WTC11 (cell line): ENCODE measurements around the gene CHD6. TPM values are rescaled to one million over a fixed set of nuclear protein-coding genes. Genes with fewer than 3 reads are reported as not detected.

ENCODE experiments used
- ATAC-seq: fragments of 200-7000 bp; cut with Tn5 transposase; 2 replicates; pipeline ENCODE4 v1.10.0; 2021; ENCODE audit warnings: mild to moderate bottlenecking, moderate library complexity
- CTCF ChIA-PET: fragments of 300-600 bp; sonication (Branson Sonifier 250); formaldehyde crosslinking; loops from one replicate; lab custom pipeline; 2021; ENCODE audit warnings: antibody characterized with exemption; lab: Charles Lee
- POLR2A ChIA-PET: fragments of 350-600 bp; sonication (Branson Sonifier 250); formaldehyde crosslinking; loops from one replicate; lab custom pipeline; 2021; ENCODE audit warnings: antibody characterized with exemption; lab: Charles Lee
- DNase-seq: peaks from one replicate; pipeline ENCODE4 v3.0.0; 2021; ENCODE audit warnings: low spot score
- H3K27ac Mint-ChIP-seq: 2 replicates; pipeline ENCODE4 v1.8.0; 2021; ENCODE audit warnings: mixed read lengths
- H3K27me3 Mint-ChIP-seq: 2 replicates; pipeline ENCODE4 v1.8.0; 2021; ENCODE audit warnings: low read depth, mild to moderate bottlenecking, moderate library complexity, mixed read lengths
- H3K36me3 Mint-ChIP-seq: 2 replicates; pipeline ENCODE4 v1.8.0; 2021; ENCODE audit warnings: mixed read lengths
- H3K4me1 Mint-ChIP-seq: 2 replicates; pipeline ENCODE4 v1.8.0; 2022; ENCODE audit warnings: mixed read lengths
- H3K4me3 Mint-ChIP-seq: 2 replicates; pipeline ENCODE4 v1.8.0; 2021; ENCODE audit warnings: mild to moderate bottlenecking, moderate library complexity, mixed read lengths
- H3K9me3 Mint-ChIP-seq: 2 replicates; pipeline ENCODE4 v1.8.0; 2021; ENCODE audit warnings: mixed read lengths
- ATF2 ChIP-seq: sonication (generic); formaldehyde crosslinking; IDR thresholded peaks from 2 replicates; pipeline ENCODE4 v1.8.1; 2022; ENCODE audit warnings: low read depth, missing genetic modification reagents, borderline replicate concordance
- E2F1 ChIP-seq: sonication (generic); formaldehyde crosslinking; IDR thresholded peaks from 2 replicates; pipeline ENCODE4 v1.8.0; 2022; ENCODE audit warnings: mild to moderate bottlenecking, missing genetic modification reagents
- ERG ChIP-seq: fragments of 250-450 bp; sonication (Bioruptor Pico); IDR thresholded peaks from 2 replicates; pipeline ENCODE4 v1.8.0; 2021; ENCODE audit warnings: mild to moderate bottlenecking
- GTF2I ChIP-seq: fragments of 250-450 bp; sonication (Bioruptor Pico); conservative IDR thresholded peaks from 2 replicates; pipeline ENCODE4 v1.4.0; 2021; ENCODE audit warnings: mild to moderate bottlenecking
- NR3C1 ChIP-seq: sonication (generic); formaldehyde crosslinking; conservative IDR thresholded peaks from 2 replicates; pipeline ENCODE4 v1.8.1; 2023; ENCODE audit warnings: low read depth, mild to moderate bottlenecking, missing genetic modification reagents
- PRRX2 ChIP-seq: fragments of 250-450 bp; sonication (Bioruptor Pico); IDR thresholded peaks from 2 replicates; pipeline ENCODE4 v1.8.0; 2021; ENCODE audit warnings: mild to moderate bottlenecking
- ZBTB43 ChIP-seq: sonication (generic); formaldehyde crosslinking; IDR thresholded peaks from 2 replicates; pipeline ENCODE4 v1.8.1; 2023; ENCODE audit warnings: mild to moderate bottlenecking, missing genetic modification reagents
- ZNF219 ChIP-seq: sonication (generic); formaldehyde crosslinking; IDR thresholded peaks from 2 replicates; pipeline ENCODE4 v1.8.0; 2023; ENCODE audit warnings: missing genetic modification reagents, mild to moderate bottlenecking, borderline replicate concordance
- ZNF263 ChIP-seq: sonication (generic); formaldehyde crosslinking; IDR thresholded peaks from 2 replicates; pipeline ENCODE4 v1.8.1; 2022; ENCODE audit warnings: low read depth, mild to moderate bottlenecking, moderate library complexity, missing genetic modification reagents
- total RNA-seq: library from RNA; stranded (reverse); gene quantifications from 3 replicates; pipeline ENCODE4 v1.2.3, GENCODE V29; 2021
- TF ChIP-seq, protein P1 (sequence below): sonication (generic); formaldehyde crosslinking; IDR thresholded peaks from 2 replicates; pipeline ENCODE4 v1.8.1; 2022; ENCODE audit warnings: low read depth, mild to moderate bottlenecking, moderate library complexity, missing genetic modification reagents, borderline replicate concordance
- TF ChIP-seq, protein P2 (sequence below): sonication (generic); formaldehyde crosslinking; IDR thresholded peaks from 2 replicates; pipeline ENCODE4 v1.8.0; 2023; ENCODE audit warnings: missing genetic modification reagents
- TF ChIP-seq, protein P3 (sequence below): sonication (generic); formaldehyde crosslinking; IDR thresholded peaks from 2 replicates; pipeline ENCODE4 v1.8.1; 2022; ENCODE audit warnings: mild to moderate bottlenecking, moderate library complexity, missing genetic modification reagents

Gene CHD6
- total RNA-seq, 1 experiment from 2014 or later: 52.1 TPM

DNA sequence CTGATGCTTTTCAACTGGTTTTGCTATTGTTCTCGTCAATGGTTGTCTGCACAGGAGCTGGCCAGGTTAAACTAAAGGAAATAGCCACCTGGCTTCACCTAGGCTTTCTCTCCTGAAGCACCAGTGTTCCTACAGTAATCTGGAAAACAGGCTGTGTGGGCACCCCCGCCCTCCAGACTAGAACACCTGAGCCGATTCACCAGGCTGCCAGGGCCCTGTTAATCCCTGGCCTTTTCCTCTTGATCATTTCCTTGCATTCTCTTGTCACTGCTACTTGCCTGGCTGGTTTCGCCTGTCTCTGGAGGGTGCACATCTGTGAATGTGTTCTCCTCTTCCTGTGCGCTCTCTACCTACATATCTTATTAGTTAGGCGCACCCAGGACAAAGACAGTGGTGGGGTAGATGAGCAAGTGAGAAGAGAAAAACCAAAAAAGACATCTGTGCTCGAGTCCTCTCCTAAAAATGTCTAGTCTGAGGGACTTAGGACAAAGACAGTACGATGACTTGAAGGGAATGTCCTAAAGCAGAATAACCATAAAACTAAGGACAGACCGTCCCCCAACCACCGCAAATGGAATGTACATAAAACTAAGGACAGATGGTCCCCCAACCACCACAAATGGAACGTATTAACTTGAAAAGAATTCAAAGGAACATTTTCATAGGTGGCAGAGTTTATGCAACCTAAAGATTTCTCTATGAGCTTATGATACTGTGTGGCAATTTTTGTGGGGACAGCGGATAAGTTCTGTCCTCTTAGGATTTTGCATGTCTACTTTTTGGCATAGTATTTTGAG, 205.7 kb downstream of the CHD6 start:
- POLR2A ChIA-PET: no interaction called here
- peaks cover 77% of the 10 kb centered on the region for H3K36me3 Mint-ChIP-seq
- CTCF ChIA-PET: interaction anchor here (1.0 to 1.4 kb wide), 3 partner anchors 14 to 73 kb away, joined by 3 to 5 read pairs (median 3); no protein-coding TSS in a partner anchor

GRCh38 chr20:41411391-41411847, 206.8 kb downstream of the CHD6 start:
- no peak overlapping the region for H3K4me3 Mint-ChIP-seq
- no peak overlapping the region for H3K27ac Mint-ChIP-seq
- no peaks in the 10 kb centered on the region for H3K9me3 Mint-ChIP-seq
- DNase-seq (no peak), ATAC-seq (no peak)
- no peaks in the 10 kb centered on the region for H3K27me3 Mint-ChIP-seq
- H3K4me1 Mint-ChIP-seq: no peaks in the 10 kb centered on the region
- ChIA-PET CTCF (interaction anchor here (0.7 to 2.1 kb wide), 12 partner anchors 9 to 445 kb away, joined by 3 to 6 read pairs (median 4); partner anchors contain the start of gene LPIN3), POLR2A (no interaction called here)
- H3K36me3 Mint-ChIP-seq: peaks cover 74% of the 10 kb centered on the region
- TF ChIP-seq PRRX2 (CRISPR knock-in tag): no peak

More for the DNA sequence above, 205.7 kb downstream of the CHD6 start:
- Mint-ChIP-seq H3K9me3 (no peaks in the 10 kb centered on the region), H3K27ac (no peak overlapping the region; the same call in 1 of the 2 replicates), H3K27me3 (no peaks in the 10 kb centered on the region), H3K4me3 (no peak overlapping the region), H3K4me1 (no peaks in the 10 kb centered on the region)
- no peak for TF ChIP-seq ZNF263 (CRISPR knock-in tag)
- no peak for TF ChIP-seq ATF2 (CRISPR knock-in tag)
- TF ChIP-seq, protein P1, sequence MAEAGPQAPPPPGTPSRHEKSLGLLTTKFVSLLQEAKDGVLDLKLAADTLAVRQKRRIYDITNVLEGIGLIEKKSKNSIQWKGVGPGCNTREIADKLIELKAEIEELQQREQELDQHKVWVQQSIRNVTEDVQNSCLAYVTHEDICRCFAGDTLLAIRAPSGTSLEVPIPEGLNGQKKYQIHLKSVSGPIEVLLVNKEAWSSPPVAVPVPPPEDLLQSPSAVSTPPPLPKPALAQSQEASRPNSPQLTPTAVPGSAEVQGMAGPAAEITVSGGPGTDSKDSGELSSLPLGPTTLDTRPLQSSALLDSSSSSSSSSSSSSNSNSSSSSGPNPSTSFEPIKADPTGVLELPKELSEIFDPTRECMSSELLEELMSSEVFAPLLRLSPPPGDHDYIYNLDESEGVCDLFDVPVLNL (CRISPR knock-in tag): no peak
- TF ChIP-seq ZNF219: no peak
- no peak for TF ChIP-seq GTF2I (CRISPR knock-in tag)
- no peak for TF ChIP-seq ZBTB43 (CRISPR knock-in tag)
- TF ChIP-seq, protein P2, sequence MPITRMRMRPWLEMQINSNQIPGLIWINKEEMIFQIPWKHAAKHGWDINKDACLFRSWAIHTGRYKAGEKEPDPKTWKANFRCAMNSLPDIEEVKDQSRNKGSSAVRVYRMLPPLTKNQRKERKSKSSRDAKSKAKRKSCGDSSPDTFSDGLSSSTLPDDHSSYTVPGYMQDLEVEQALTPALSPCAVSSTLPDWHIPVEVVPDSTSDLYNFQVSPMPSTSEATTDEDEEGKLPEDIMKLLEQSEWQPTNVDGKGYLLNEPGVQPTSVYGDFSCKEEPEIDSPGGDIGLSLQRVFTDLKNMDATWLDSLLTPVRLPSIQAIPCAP (CRISPR knock-in tag): no peak
- no peak for TF ChIP-seq NR3C1
- TF ChIP-seq ERG (CRISPR knock-in tag): no peak
- no peak for DNase-seq
- ATAC-seq: no peak

DNA sequence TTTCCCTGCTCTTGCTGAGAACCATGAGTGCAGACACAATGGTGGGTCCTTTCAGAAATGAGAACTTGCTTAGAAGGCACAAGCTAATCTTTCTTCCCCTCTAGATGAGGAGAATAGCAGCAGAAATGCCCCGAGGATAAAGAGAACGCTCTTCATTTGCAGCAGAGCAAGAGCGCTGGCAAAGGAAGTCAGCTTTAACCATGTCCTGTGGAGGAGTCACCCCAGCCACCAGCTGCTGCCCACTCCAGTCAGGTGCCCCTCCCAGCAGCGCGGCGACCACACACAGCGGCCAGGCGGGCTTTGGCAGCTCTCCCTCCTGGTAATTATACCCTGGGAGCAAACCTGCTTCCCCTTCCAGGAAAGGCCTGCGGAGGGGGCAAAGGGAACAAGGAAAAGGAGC, 209.2 kb downstream of the CHD6 start:
- Mint-ChIP-seq H3K4me1 (no peaks in the 10 kb centered on the region), H3K9me3 (no peaks in the 10 kb centered on the region), H3K27me3 (no peaks in the 10 kb centered on the region), H3K4me3 (no peak overlapping the region), H3K36me3 (peaks cover 75% of the 10 kb centered on the region), H3K27ac (no peak overlapping the region)
- CTCF ChIA-PET: interaction anchor here (1.4 kb wide), 1 partner anchor 22 kb away, joined by 3 read pairs; no protein-coding TSS in a partner anchor
- POLR2A ChIA-PET: no interaction called here
- no peak for DNase-seq
- TF ChIP-seq ERG (CRISPR knock-in tag): no peak
- no peak for TF ChIP-seq ZNF263 (CRISPR knock-in tag)
- no peak for TF ChIP-seq E2F1 (CRISPR knock-in tag)
- TF ChIP-seq, protein P3, sequence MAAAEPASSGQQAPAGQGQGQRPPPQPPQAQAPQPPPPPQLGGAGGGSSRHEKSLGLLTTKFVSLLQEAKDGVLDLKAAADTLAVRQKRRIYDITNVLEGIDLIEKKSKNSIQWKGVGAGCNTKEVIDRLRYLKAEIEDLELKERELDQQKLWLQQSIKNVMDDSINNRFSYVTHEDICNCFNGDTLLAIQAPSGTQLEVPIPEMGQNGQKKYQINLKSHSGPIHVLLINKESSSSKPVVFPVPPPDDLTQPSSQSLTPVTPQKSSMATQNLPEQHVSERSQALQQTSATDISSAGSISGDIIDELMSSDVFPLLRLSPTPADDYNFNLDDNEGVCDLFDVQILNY: no peak
- no peak for ATAC-seq
